Small intestine (tissue), 7 donors: ENCODE data around the gene RNF152. TPM values are rescaled to one million over a fixed set of nuclear protein-coding genes. Genes with fewer than 3 reads are reported as not detected.
"Not testable (repeated sequence)": the region's sequence is repeated elsewhere in the genome, so short reads cannot be mapped to it uniquely, and the experiment has no call there.

Experiments
- DNase-seq, 2 donors: peaks; one replicate each; pipeline versions ENCODE4 v3.0.0 to v3.0.0-alpha.2; 2013
- FAIRE-seq: peaks from 2 replicates; lab custom pipeline; 2012; peaks lifted over from hg19 to GRCh38; lab: Jason Lieb, UNC
- H3K27ac ChIP-seq, 3 donors: one replicate each; pipeline ENCODE4 v1.5.1; 2013; ENCODE audit warnings: low read length in 2 of 3, mild to moderate bottlenecking in 2 of 3, control low read depth in 1 of 3, inconsistent platforms in 1 of 3, low read depth in 1 of 3, moderate library complexity in 1 of 3
- H3K27me3 ChIP-seq, 3 donors: one replicate each; pipeline ENCODE4 v1.6.1; 2013; ENCODE audit warnings: low read length in 3 of 3, inconsistent platforms in 1 of 3; ENCODE audit not compliant: control insufficient read depth in 3 of 3, insufficient read depth in 3 of 3
- H3K36me3 ChIP-seq, 3 donors: one replicate each; pipeline ENCODE4 v1.6.1; 2013; ENCODE audit warnings: low read length in 3 of 3, inconsistent platforms in 1 of 3, low read depth in 1 of 3, mild to moderate bottlenecking in 1 of 3, moderate library complexity in 1 of 3; ENCODE audit not compliant: control insufficient read depth in 3 of 3, insufficient read depth in 2 of 3
- H3K4me1 ChIP-seq, 3 donors: one replicate each; pipeline ENCODE4 v1.6.1; 2013; ENCODE audit warnings: low read length in 2 of 3, inconsistent platforms in 1 of 3, low read depth in 1 of 3, mild to moderate bottlenecking in 1 of 3, moderate library complexity in 1 of 3; ENCODE audit not compliant: control insufficient read depth in 3 of 3, insufficient read depth in 2 of 3
- H3K4me3 ChIP-seq, 3 donors: one replicate each; pipeline ENCODE4 v1.5.1; 2013; ENCODE audit warnings: low read length in 3 of 3, control low read depth in 1 of 3, inconsistent platforms in 1 of 3, low read depth in 1 of 3, mild to moderate bottlenecking in 1 of 3, moderate library complexity in 1 of 3
- H3K9me3 ChIP-seq, 2 donors: one replicate each; pipeline ENCODE4 v1.6.1; 2013; ENCODE audit warnings: low read depth in 1 of 2, low read length in 1 of 2; ENCODE audit not compliant: control insufficient read depth in 2 of 2, insufficient read depth in 1 of 2
- WGBS, 3 donors: extraction: QIAGEN DNeasy Blood & Tissue Kit; methylation state at CpG; one replicate each; pipeline ENCODE4 v1.1.7; 2013; 5-methylcytosine and 5-hydroxymethylcytosine counted together
- polyA plus RNA-seq, 4 donors: library from polyadenylated mRNA; stranded (reverse) in 3 of 4; unstranded in 1 of 4; fragments of 200-250 nt in 3 of 4; fragments of 120-200 nt in 1 of 4; gene quantifications; one replicate each; pipeline versions ENCODE4 v1.2.1 to v1.2.3, GENCODE V29; 2013
- donor health status: healthy with polysubstance abuse.
- donor health status: control.
- donor health status: control.
- donor health status: Bipolar disorder and iron deficiency.
- donor health status: healthy.

RNF152 gene
- polyA plus RNA-seq, 4 donors: 1.4 to 7.3 (median 4.4) TPM

DNA sequence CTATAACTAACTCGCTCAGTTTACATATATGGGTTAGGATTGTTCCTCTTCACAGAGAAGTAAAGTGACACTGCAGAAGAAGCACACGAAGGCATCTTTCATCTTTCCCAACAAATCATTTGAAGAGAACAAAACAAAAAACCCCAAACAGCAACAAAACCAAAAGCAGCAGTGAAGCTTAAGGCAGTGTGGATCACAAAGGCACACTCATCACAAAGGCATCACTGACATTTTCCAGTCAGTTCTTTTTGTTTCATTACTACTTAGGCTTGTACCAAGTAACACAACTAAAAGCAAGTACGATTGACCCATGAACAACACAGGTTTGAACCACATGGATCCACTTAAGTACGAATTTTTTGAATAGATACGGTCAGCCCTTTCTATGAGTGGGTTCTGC, 75.7 kb downstream of the RNF152 start:
- Histone ChIP-seq H3K9me3 (no peaks in the 10 kb centered on the region), H3K27ac (no peak overlapping the region), H3K4me3 (no peak overlapping the region), H3K36me3 (peaks cover 0 to 10% (median 3%) of the 10 kb centered on the region in 3 donors), H3K27me3 (no peaks in the 10 kb centered on the region), H3K4me1 (no peaks in the 10 kb centered on the region)
- FAIRE-seq: no peak
- no peak for DNase-seq
- 88 to 93% (median 91%) methylated on average over 5 of the region's 5 CpGs for WGBS, 3 donors

DNA sequence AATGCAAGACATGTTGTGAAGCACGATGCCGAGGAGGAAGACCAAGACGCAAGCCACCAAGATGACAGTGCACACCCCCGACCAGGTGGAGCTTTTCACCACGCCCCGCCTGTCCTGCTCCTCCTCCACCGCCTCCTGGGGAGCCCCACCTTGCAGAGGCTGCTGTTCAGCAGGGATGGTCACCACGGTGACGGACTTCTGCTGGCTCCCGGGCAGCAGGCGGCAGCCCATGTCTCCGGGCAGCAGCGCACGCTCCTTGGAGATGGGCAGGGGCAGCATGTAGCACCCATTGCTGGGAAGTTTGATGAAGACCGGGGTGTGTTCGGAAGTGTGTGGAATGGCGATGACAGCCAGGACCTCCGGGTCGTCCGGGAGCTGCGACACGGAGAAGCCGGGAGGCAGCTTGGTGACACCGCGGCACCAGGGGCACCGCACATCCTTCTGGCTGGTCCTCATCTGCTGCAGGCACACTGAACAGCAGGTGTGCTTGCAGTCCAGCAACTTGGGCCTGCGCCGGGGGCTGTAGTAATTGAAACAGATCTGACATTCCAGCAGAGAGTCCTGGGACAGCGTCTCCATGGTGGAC, 76.8 kb downstream of the RNF152 start:
- H3K36me3 ChIP-seq: peaks cover 0 to 10% (median 3%) of the 10 kb centered on the region in 3 donors
- no peak overlapping the region for H3K4me3 ChIP-seq
- H3K27me3 ChIP-seq: no peaks in the 10 kb centered on the region
- no peaks in the 10 kb centered on the region for H3K4me1 ChIP-seq
- WGBS, 3 donors: 93 to 94% (median 93%) methylated on average over 24 to 29 of the region's 29 CpGs
- FAIRE-seq (no peak), DNase-seq (no peak)
- H3K9me3 ChIP-seq: no peaks in the 10 kb centered on the region
- no peak overlapping the region for H3K27ac ChIP-seq

DNA sequence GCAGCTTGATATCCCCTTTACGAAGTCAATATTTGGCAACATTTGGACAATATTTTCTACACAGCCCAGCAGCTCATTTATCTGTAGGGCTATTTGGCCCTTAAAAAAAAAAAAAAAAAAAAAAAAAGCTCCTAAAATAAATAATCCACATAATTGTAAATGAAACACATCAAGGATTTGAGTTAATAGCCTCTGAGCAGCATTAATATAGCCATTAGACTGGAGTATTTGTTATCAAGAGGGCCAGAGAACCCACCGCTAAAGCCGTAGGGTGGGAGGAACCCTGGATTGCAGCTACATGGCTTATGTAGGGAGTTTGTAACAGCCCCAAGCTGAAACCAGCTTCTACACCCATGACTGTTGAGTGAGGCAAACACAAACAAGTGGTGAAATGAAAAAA, 84.5 kb downstream of the RNF152 start:
- WGBS, 3 donors: 73 to 96% (median 93%) methylated on average over 3 of the region's 3 CpGs
- no peaks in the 10 kb centered on the region for H3K27me3 ChIP-seq
- DNase-seq (no peak), FAIRE-seq (no peak)
- no peak overlapping the region for H3K27ac ChIP-seq
- H3K36me3 ChIP-seq: no peaks in the 10 kb centered on the region
- peaks cover 0 to 6% of the 10 kb centered on the region in 2 donors for H3K9me3 ChIP-seq
- H3K4me3 ChIP-seq: no peak overlapping the region
- no peaks in the 10 kb centered on the region for H3K4me1 ChIP-seq

DNA sequence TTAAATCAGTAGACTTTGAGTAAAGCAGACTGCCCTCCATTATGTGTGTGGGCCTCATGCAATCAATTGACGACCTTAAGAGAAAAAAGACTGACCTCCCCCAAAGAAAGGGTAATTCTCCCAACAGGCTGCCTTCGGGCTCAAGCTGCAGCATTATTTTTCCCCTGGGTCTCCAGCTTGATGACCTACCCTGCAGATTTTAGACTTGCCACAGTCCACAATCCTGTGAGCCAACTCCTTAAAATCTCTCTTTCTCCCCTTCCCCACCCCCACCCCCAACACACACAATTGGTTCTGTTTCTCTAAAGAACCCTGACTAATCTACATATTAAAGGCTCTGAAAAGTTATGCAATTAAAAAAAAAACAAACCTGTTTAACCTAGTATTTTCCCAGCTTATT, 89.4 kb downstream of the RNF152 start:
- H3K36me3 ChIP-seq: no peaks in the 10 kb centered on the region
- H3K9me3 ChIP-seq: peaks cover 0 to 6% of the 10 kb centered on the region in 2 donors
- WGBS, 3 donors: 77 to 87% (median 83%) methylated on average over 2 of the region's 2 CpGs
- no peak for FAIRE-seq
- no peak for DNase-seq
- H3K27ac ChIP-seq: no peak overlapping the region
- H3K27me3 ChIP-seq: no peaks in the 10 kb centered on the region
- no peak overlapping the region for H3K4me3 ChIP-seq
- H3K4me1 ChIP-seq: no peaks in the 10 kb centered on the region

DNA sequence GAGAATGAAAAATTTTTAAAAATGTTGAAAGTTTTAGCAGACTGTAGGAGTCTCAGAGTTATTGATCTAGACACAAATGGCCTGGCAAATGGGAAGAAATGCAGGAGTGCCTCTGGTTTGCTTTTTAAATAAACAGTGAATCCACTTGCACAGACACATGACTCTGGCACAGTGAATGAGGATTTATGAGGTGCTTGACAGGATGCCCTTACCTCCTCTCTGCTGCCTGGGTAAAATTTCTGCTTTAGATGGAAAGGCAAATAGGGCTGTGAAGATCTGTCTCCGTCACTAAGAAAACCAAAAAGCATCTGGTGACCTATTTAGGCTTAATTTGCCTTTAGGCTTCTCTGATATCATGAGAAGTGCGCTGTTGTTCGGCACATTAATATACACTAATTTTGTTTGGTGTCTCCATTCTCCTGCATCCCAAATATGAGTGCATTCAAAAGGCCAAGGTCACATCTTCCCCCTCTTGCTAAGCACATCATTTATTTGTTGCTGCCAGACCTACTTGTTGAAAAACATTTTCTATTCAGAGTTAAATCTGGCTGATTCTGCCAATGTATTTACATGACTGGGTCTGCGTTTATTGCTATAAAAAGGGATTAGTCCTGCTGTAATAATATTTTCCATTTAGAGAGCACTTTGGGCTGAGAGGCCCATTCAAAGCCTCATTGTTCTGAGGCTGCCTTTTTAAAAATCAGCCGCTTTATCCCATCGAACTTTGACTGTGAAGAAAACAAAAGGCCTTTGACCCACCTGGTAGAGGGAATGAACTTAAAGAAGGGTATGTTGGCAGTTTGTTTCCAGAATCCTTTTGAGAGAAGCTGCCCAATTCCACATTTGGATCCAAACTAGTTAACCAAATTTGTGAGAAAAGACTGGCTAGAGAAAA, 94.9 kb downstream of the RNF152 start:
- Histone ChIP-seq H3K36me3 (no peaks in the 10 kb centered on the region), H3K9me3 (peaks cover 0 to 2% of the 10 kb centered on the region in 2 donors), H3K4me3 (no peak overlapping the region), H3K4me1 (no peaks in the 10 kb centered on the region), H3K27me3 (no peaks in the 10 kb centered on the region), H3K27ac (no peak overlapping the region)
- 56 to 77% (median 61%) methylated on average over 6 of the region's 6 CpGs for whole genome bisulfite sequencing, 3 donors
- DNase-seq (no peak), FAIRE-seq (no peak)

DNA sequence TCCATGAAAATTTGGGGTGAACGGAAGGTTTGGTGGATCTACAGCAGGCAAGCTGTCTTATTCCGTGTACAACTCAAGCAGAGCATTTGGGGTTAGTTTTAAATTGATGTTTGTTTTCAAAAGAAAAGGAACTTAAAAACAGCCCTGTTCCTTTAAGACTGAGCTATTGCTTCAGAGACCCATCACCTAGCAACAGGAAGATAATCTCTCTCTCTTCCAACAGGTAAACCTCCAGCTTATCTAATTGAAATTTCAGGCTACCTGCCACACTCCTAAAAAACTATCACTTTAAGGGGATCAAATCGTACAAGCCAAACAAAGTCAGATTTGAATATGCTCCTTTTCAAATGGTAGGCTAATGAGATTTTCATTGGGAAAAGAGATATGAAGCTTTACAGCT, 101.8 kb downstream of the RNF152 start:
- Histone ChIP-seq H3K4me3 (no peak overlapping the region), H3K27ac (no peak overlapping the region), H3K9me3 (no peaks in the 10 kb centered on the region), H3K4me1 (no peaks in the 10 kb centered on the region), H3K36me3 (no peaks in the 10 kb centered on the region), H3K27me3 (no peaks in the 10 kb centered on the region)
- FAIRE-seq (no peak), DNase-seq (peak in 1 of 2 donors; percentile 15)
- 58 to 70% (median 66%) methylated on average over 3 of the region's 3 CpGs for WGBS, 3 donors

DNA sequence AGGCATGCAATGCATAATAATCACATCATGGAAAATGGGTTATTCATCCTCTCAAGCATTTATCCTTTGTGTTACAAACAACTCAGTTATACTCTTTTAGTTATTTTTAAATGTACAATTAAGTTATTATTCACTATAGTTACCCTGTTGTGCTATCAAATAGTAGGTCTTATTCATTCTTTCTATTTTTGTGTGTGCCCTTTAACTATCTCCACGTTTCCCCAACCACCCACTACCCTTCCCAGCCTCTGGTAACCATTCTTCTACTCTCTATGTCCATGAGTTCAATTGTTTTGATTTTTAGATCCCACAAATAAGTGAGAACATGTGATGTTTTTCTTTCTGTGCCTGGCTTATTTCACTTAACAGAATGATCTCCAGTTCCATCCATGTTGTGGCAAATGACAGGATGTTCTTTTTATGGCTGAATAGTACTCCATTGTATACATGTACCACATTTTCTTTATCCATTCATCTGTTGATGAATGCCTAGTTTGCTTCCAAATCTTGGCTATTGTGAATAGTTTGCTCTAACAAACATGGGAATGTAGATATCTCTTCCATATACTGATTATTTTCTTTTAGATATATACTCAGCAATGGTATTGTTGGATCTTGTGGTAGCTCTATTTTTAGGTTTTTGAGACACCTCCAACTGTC, 105.7 kb downstream of the RNF152 start:
- 71 to 79% (median 77%) methylated on average over 1 of the region's 1 CpG for WGBS, 3 donors
- not testable (repeated sequence) for H3K27me3 ChIP-seq, H3K27ac ChIP-seq, H3K4me1 ChIP-seq, DNase-seq, FAIRE-seq, H3K9me3 ChIP-seq, H3K36me3 ChIP-seq, H3K4me3 ChIP-seq

DNA sequence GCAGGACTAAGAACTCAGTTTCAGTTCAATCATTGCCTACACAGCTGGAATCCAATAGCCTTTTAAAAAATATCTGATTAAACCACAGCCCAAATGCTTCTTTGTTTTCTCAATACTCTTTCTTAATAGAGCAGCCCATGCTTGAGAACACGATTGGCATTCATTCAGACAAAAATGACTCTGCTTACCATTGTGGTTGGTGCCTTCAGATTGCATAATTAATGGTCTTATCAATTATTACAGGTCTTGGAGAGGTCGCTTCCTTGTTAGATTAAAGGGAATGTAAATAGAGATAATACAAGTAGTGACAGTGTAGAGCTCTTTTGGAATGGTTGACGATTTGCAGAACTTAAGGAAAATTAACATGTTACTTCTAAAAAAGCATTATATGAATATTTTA, 107.2 kb downstream of the RNF152 start:
- no peak for FAIRE-seq
- no peak overlapping the region for H3K27ac ChIP-seq
- no peaks in the 10 kb centered on the region for H3K4me1 ChIP-seq
- no peaks in the 10 kb centered on the region for H3K36me3 ChIP-seq
- peak; percentile 10 to 82 for DNase-seq
- H3K9me3 ChIP-seq: no peaks in the 10 kb centered on the region
- 9 to 41% (median 23%) methylated on average over 3 of the region's 3 CpGs for WGBS, 3 donors
- H3K4me3 ChIP-seq: no peak overlapping the region
- H3K27me3 ChIP-seq: peaks cover 0 to 4% (median 0%) of the 10 kb centered on the region in 3 donors
